H1 (cell line): ENCODE data around the gene SLC3A2. TPM values are rescaled to one million over a fixed set of nuclear protein-coding genes. Genes with fewer than 3 reads are reported as not detected.

ENCODE experiments used
- CBX8 ChIP-seq: fragments of 300-800, 300-1000 bp; sonication (generic); IDR thresholded peaks from 2 replicates; pipeline ENCODE4 v1.7.1; 2016; ENCODE audit warnings: low read depth, low read length, borderline replicate concordance
- CHD2 ChIP-seq: IDR thresholded peaks from 2 replicates; pipeline ENCODE4 v1.6.1; 2012; ENCODE audit warnings: low read length, improper control_type of control experiment
- CHD7 ChIP-seq: fragments of 300-600 bp; sonication (generic); IDR thresholded peaks from 2 replicates; pipeline ENCODE4 v1.7.1; 2012; ENCODE audit warnings: low read length, moderate library complexity, mild to moderate bottlenecking, inconsistent platforms; ENCODE audit not compliant: insufficient replicate concordance
- E2F6 ChIP-seq: IDR thresholded peaks from 2 replicates; pipeline ENCODE4 v1.6.1; 2012; ENCODE audit warnings: inconsistent platforms
- FOSL1 ChIP-seq: IDR thresholded peaks from 2 replicates; pipeline ENCODE4 v1.6.1; 2011; ENCODE audit warnings: mild to moderate bottlenecking, low read depth, low read length, moderate library complexity; ENCODE audit not compliant: insufficient read depth
- PHF8 ChIP-seq: fragments of 200-600 bp; sonication (generic); conservative IDR thresholded peaks from 2 replicates; pipeline ENCODE4 v1.7.1; 2012; ENCODE audit warnings: low read depth, mild to moderate bottlenecking, inconsistent platforms, low read length, moderate library complexity
- TBP ChIP-seq: IDR thresholded peaks from 2 replicates; pipeline ENCODE4 v1.6.1; 2011; ENCODE audit warnings: low read depth, low read length, improper control_type of control experiment
- polyA plus RNA-seq, 7 experiments: library from polyadenylated mRNA; depleted of rRNA in 3 of 7; stranded (reverse) in 5 of 7; unstranded in 2 of 7; fragments of >200 nt in 5 of 7; fragments of 200-250 nt in 2 of 7; gene quantifications; 1 replicate in 5 of 7; 2 replicates in 1 of 7; 4 replicates in 1 of 7; pipeline versions ENCODE4 v1.2.1 to v1.2.3, GENCODE V29; 2011 to 2013; ENCODE audit warnings: missing spikeins in 2 of 7, mixed read lengths in 2 of 7
- total RNA-seq: library from RNA; stranded (reverse); fragmentation: NEBNext Ultra II Directional; extraction: Animal tissue kit (Norgen Biotek cat#: 25700); gene quantifications from 2 replicates; pipeline ENCODE4 v1.2.1, GENCODE V29; 2021

The SLC3A2 gene
- total and polyA plus RNA-seq, 2 of the 8 experiments (the other 6 are each of a cell fraction or from before 2014, with no cell fraction given): 410 to 435 TPM

- no peak for TF ChIP-seq CHD7
- TF ChIP-seq PHF8: no peak
- no peak for TF ChIP-seq E2F6
- 0 out of 2 replicates have a peak, but pooled peaks have one; percentile 34 for TF ChIP-seq TBP
- TF ChIP-seq CHD2: peak; percentile 10
- no peak for TF ChIP-seq FOSL1
- TF ChIP-seq CBX8: no peak
Observed at GRCh38 chr11:62850911-62851806, 29.5 kb upstream of the SLC3A2 start (continued).
